ENCODE data around the gene FNDC3B. TPM values are rescaled to one million over a fixed set of nuclear protein-coding genes. Genes with fewer than 3 reads are reported as not detected.

Gene FNDC3B
- total RNA-seq, 5 donors from 2014 or later (not counting 1 experiment from before 2014, with no cell fraction given): 18.1 to 46.5 (median 23.5) TPM

DNA sequence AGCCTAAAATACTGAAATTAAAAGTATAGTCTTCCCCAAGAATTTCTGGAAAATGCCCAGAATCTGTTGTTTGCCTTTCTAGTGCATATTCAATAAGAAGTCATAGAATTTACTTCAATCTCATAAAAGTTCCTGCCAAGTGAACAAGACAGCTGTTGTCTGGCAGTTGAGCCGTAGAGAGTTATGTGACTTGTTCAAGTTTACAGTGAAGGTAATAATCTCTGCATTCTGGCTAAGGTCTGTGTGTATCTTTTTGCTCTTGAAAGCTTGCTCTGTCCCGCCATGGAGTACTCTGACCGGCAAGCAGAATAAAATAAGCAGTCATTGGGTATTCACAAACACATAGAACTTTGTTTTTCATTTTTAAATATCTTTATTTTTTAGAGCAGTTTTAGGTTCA is 331.0 kb downstream of the FNDC3B start:
- Histone ChIP-seq H3K4me3 (ENCODE audit: control insufficient read depth in 1 of 2, extremely low read depth in 1 of 2, low read length in 1 of 2) (no peak overlapping the region), H3K27me3 (replicated peaks in 1 of 2; ENCODE audit: control insufficient read depth in 2 of 2, extremely low read depth in 1 of 2, insufficient read depth in 2 of 2, low read length in 1 of 2) (no peaks in the 10 kb centered on the region), H3K27ac (ENCODE audit: low read length) (no peak overlapping the region), H3K9me3 (no peaks in the 10 kb centered on the region), H3K4me1 (ENCODE audit: control insufficient read depth in 1 of 2, extremely low read depth in 1 of 2, insufficient read depth in 2 of 2, low read length in 2 of 2) (no peaks in the 10 kb centered on the region), H3K36me3 (ENCODE audit: control insufficient read depth in 2 of 2, extremely low read depth in 1 of 2, insufficient read depth in 1 of 2, low read length in 1 of 2) (peaks cover 4% of the 10 kb centered on the region in 2 donors)
- Mint-ChIP-seq H3K27me3 (no peaks in the 10 kb centered on the region), H3K4me3 (no peak overlapping the region), H3K27ac (no peak overlapping the region), H3K9me3 (no peaks in the 10 kb centered on the region), H3K36me3 (peaks cover 61% of the 10 kb centered on the region), H3K4me1 (no peaks in the 10 kb centered on the region)
- ChIA-PET POLR2A (interaction anchor here in 1 of 2 donors (0.6 kb wide), 1 partner anchor 962 kb away, joined by 3 read pairs; no protein-coding TSS in a partner anchor), CTCF (no interaction called here)
- no peak for DNase-seq
- no CpG with 5 or more reads among the region's 3 CpGs for WGBS (ENCODE audit: insufficient coverage)
- no peak for ATAC-seq (replicated peaks in 1 of 4)

DNA sequence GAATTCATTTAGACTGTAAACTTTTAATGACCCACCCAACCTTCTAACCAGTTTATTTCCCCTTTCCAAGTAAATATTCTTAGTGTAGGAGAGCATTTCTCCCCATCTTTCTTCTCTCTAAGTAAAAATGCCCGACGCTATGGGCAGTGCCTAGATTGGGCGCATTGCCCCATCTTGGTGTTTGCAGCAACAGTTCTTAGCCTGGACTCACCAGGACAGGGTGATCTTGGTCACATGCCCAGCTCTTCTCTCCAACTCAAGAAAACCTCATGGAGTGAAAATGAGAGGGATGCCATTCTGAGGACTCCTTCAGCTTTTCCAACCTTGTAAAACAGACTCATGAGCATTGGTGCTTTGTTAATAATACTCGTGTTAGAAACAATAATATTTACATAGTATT is 332.2 kb downstream of the FNDC3B start:
- no peaks in the 10 kb centered on the region for H3K9me3 Mint-ChIP-seq
- peaks cover 4% of the 10 kb centered on the region in 2 donors for H3K36me3 ChIP-seq (ENCODE audit: control insufficient read depth in 2 of 2, extremely low read depth in 1 of 2, insufficient read depth in 1 of 2, low read length in 1 of 2)
- no peaks in the 10 kb centered on the region for H3K27me3 ChIP-seq (replicated peaks in 1 of 2; ENCODE audit: control insufficient read depth in 2 of 2, extremely low read depth in 1 of 2, insufficient read depth in 2 of 2, low read length in 1 of 2)
- H3K27me3 Mint-ChIP-seq: no peaks in the 10 kb centered on the region
- H3K9me3 ChIP-seq: no peaks in the 10 kb centered on the region
- no peak overlapping the region for H3K27ac Mint-ChIP-seq
- CTCF ChIA-PET: no interaction called here
- H3K4me3 ChIP-seq (ENCODE audit: control insufficient read depth in 1 of 2, extremely low read depth in 1 of 2, low read length in 1 of 2): no peak overlapping the region
- H3K36me3 Mint-ChIP-seq: peaks cover 61% of the 10 kb centered on the region
- no peak overlapping the region for H3K27ac ChIP-seq (ENCODE audit: low read length)
- H3K4me1 Mint-ChIP-seq: no peaks in the 10 kb centered on the region
- POLR2A ChIA-PET: no interaction called here
- DNase-seq: no peak
- no CpG with 5 or more reads among the region's 4 CpGs for WGBS (ENCODE audit: insufficient coverage)
- ATAC-seq (replicated peaks in 1 of 4): no peak
- H3K4me1 ChIP-seq (ENCODE audit: control insufficient read depth in 1 of 2, extremely low read depth in 1 of 2, insufficient read depth in 2 of 2, low read length in 2 of 2): no peaks in the 10 kb centered on the region
- H3K4me3 Mint-ChIP-seq: no peak overlapping the region

DNA sequence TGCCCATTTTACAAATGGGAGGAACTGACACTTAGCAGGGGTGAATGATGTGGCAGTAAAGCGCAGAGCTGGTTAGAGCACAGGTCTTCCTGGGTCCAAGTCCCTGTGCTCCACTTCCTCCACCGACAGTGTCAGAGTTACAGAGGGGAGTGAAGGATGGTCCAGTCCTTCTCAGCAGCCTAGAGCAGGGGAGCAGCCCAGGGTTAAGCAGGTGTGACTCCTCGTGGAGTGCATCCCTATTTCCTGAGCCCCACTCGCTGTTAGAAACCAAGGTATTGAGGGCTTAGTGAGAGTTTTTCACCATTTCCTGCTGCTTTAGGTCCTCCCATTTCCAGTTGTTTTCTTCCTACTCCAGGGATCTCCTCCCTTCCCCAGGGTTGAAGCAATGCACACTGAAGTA is 333.5 kb downstream of the FNDC3B start:
- Histone ChIP-seq H3K36me3 (ENCODE audit: control insufficient read depth in 2 of 2, extremely low read depth in 1 of 2, insufficient read depth in 1 of 2, low read length in 1 of 2) (peaks cover 4 to 11% of the 10 kb centered on the region in 2 donors), H3K9me3 (no peaks in the 10 kb centered on the region), H3K27me3 (replicated peaks in 1 of 2; ENCODE audit: control insufficient read depth in 2 of 2, extremely low read depth in 1 of 2, insufficient read depth in 2 of 2, low read length in 1 of 2) (no peaks in the 10 kb centered on the region), H3K27ac (ENCODE audit: low read length) (no peak overlapping the region), H3K4me3 (ENCODE audit: control insufficient read depth in 1 of 2, extremely low read depth in 1 of 2, low read length in 1 of 2) (no peak overlapping the region), H3K4me1 (ENCODE audit: control insufficient read depth in 1 of 2, extremely low read depth in 1 of 2, insufficient read depth in 2 of 2, low read length in 2 of 2) (no peaks in the 10 kb centered on the region)
- Mint-ChIP-seq H3K9me3 (peaks cover 0 to under 1% (median 0%) of the 10 kb centered on the region in 3 donors), H3K27me3 (no peaks in the 10 kb centered on the region), H3K4me1 (no peaks in the 10 kb centered on the region), H3K36me3 (peaks cover 67% of the 10 kb centered on the region), H3K4me3 (no peak overlapping the region), H3K27ac (no peak overlapping the region)
- ChIA-PET CTCF (no interaction called here), POLR2A (no interaction called here)
- ATAC-seq (replicated peaks in 1 of 4): no peak
- WGBS (ENCODE audit: insufficient coverage): 100% methylated on average over 2 of the region's 4 CpGs
- DNase-seq: no peak

DNA sequence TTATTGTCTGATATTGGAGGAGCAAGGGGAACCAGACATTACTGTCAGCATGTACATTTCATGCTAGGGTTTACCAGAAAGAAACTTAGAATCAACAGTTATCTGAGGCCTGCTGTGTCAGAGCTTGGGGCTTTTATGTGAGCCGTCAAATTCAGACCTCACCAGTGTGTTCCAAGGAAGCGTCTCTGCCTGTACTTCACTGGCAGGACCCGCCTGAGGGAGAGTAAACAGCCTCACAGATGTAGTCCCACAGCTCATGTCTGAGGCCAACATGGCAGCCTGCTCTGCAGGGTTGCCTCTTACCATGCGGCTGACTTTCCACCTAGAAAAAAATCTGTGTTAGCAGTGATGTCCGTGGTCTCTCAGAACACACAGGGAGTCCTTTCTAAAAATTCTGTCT is 334.5 kb downstream of the FNDC3B start:
- CTCF ChIA-PET: no interaction called here

DNA sequence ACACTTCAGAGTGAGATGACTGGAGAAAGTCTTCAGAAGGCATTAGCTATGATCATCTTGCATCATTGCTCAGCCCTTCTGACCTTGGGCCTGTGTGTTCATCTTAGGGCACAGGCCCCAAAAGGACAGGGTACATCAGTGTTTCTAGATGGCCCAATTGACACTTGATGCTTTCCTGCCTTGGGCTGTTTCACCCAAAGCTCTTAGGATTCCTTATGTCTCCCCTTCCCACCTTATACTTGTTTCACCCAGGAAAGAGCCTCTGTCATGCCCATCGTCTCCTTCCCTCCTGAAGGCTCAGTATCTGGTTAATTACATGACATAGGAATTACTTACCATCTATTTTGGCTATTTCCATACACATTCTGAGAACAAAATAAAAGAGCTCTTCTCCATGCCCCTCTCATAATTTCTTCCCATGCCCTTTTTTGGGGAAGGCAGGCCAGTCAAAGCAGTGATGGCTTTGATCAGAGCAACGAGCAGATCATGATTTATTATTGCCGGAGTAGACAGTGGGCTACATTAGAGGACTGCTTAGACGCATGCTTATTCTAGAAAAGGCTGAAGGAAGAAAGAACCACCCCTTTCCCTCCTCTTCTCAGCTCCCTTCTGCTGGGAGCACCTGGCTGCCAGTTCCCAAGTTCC is 335.9 kb downstream of the FNDC3B start:
- whole genome bisulfite sequencing (ENCODE audit: insufficient coverage): 100% methylated on average over 1 of the region's 4 CpGs
- Mint-ChIP-seq H3K27me3 (no peaks in the 10 kb centered on the region), H3K9me3 (peaks cover 1 to 16% (median 8%) of the 10 kb centered on the region in 3 donors), H3K4me3 (no peak overlapping the region), H3K27ac (no peak overlapping the region), H3K36me3 (peaks cover 79% of the 10 kb centered on the region), H3K4me1 (no peaks in the 10 kb centered on the region)
- H3K4me3 ChIP-seq (ENCODE audit: control insufficient read depth in 1 of 2, extremely low read depth in 1 of 2, low read length in 1 of 2): no peak overlapping the region
- no peak overlapping the region for H3K27ac ChIP-seq (ENCODE audit: low read length)
- H3K36me3 ChIP-seq (ENCODE audit: control insufficient read depth in 2 of 2, extremely low read depth in 1 of 2, insufficient read depth in 1 of 2, low read length in 1 of 2): peaks cover 15 to 30% of the 10 kb centered on the region in 2 donors
- POLR2A ChIA-PET: no interaction called here
- H3K27me3 ChIP-seq (replicated peaks in 1 of 2; ENCODE audit: control insufficient read depth in 2 of 2, extremely low read depth in 1 of 2, insufficient read depth in 2 of 2, low read length in 1 of 2): no peaks in the 10 kb centered on the region
- no peaks in the 10 kb centered on the region for H3K4me1 ChIP-seq (ENCODE audit: control insufficient read depth in 1 of 2, extremely low read depth in 1 of 2, insufficient read depth in 2 of 2, low read length in 2 of 2)
- CTCF ChIA-PET: interaction anchor here in 1 of 2 donors (0.6 kb wide), 1 partner anchor 263 kb away, joined by 11 read pairs; no protein-coding TSS in a partner anchor
- DNase-seq (no peak), ATAC-seq (replicated peaks in 1 of 4) (no peak)
- peaks cover 3% of the 10 kb centered on the region for H3K9me3 ChIP-seq

More for the DNA sequence above, 334.5 kb downstream of the FNDC3B start:
- ATAC-seq (replicated peaks in 1 of 4): no peak
- DNase-seq: no peak
- 100% methylated on average over 1 of the region's 5 CpGs for WGBS (ENCODE audit: insufficient coverage)
- Mint-ChIP-seq H3K4me1 (no peaks in the 10 kb centered on the region), H3K36me3 (peaks cover 76% of the 10 kb centered on the region), H3K27me3 (no peaks in the 10 kb centered on the region), H3K27ac (no peak overlapping the region), H3K9me3 (peaks cover 0 to 10% (median 5%) of the 10 kb centered on the region in 3 donors), H3K4me3 (no peak overlapping the region)
- POLR2A ChIA-PET: no interaction called here
- Histone ChIP-seq H3K4me1 (ENCODE audit: control insufficient read depth in 1 of 2, extremely low read depth in 1 of 2, insufficient read depth in 2 of 2, low read length in 2 of 2) (no peaks in the 10 kb centered on the region), H3K27me3 (replicated peaks in 1 of 2; ENCODE audit: control insufficient read depth in 2 of 2, extremely low read depth in 1 of 2, insufficient read depth in 2 of 2, low read length in 1 of 2) (no peaks in the 10 kb centered on the region), H3K36me3 (ENCODE audit: control insufficient read depth in 2 of 2, extremely low read depth in 1 of 2, insufficient read depth in 1 of 2, low read length in 1 of 2) (peaks cover 5 to 20% of the 10 kb centered on the region in 2 donors), H3K4me3 (ENCODE audit: control insufficient read depth in 1 of 2, extremely low read depth in 1 of 2, low read length in 1 of 2) (no peak overlapping the region), H3K27ac (ENCODE audit: low read length) (no peak overlapping the region), H3K9me3 (no peaks in the 10 kb centered on the region)

DNA sequence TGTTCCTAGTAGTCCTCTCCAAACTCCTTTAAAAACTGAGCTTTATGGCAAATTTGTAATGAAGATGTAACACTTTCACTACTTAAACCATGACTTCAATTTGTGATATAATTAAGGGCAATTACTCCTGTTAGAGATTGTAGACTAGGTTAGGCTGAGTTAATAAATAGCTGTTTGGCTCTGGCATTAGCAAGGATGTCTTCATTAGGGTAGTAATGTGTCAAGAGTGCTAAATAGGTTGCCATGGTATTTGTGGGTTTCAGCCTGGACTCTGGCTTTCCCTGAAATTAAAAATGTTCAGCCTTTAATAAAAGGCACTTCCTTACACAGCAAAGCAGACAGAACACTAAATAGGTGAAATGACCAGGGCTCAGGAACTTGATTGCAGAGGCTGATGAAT is 337.0 kb downstream of the FNDC3B start:
- Mint-ChIP-seq H3K9me3 (peaks cover 6 to 18% (median 13%) of the 10 kb centered on the region in 3 donors), H3K36me3 (peaks cover 84% of the 10 kb centered on the region), H3K27me3 (no peaks in the 10 kb centered on the region), H3K4me1 (no peaks in the 10 kb centered on the region), H3K27ac (no peak overlapping the region), H3K4me3 (no peak overlapping the region)
- H3K36me3 ChIP-seq (ENCODE audit: control insufficient read depth in 2 of 2, extremely low read depth in 1 of 2, insufficient read depth in 1 of 2, low read length in 1 of 2): peaks cover 15 to 36% of the 10 kb centered on the region in 2 donors
- H3K27ac ChIP-seq (ENCODE audit: low read length): no peak overlapping the region
- H3K4me3 ChIP-seq (ENCODE audit: control insufficient read depth in 1 of 2, extremely low read depth in 1 of 2, low read length in 1 of 2): no peak overlapping the region
- no peaks in the 10 kb centered on the region for H3K27me3 ChIP-seq (replicated peaks in 1 of 2; ENCODE audit: control insufficient read depth in 2 of 2, extremely low read depth in 1 of 2, insufficient read depth in 2 of 2, low read length in 1 of 2)
- peaks cover 3% of the 10 kb centered on the region for H3K9me3 ChIP-seq
- ChIA-PET CTCF (interaction anchor here in 1 of 2 donors (0.6 kb wide), 1 partner anchor 18 kb away, joined by 6 read pairs; no protein-coding TSS in a partner anchor), POLR2A (no interaction called here)
- ATAC-seq (replicated peaks in 1 of 4) (no peak), DNase-seq (no peak)
- H3K4me1 ChIP-seq (ENCODE audit: control insufficient read depth in 1 of 2, extremely low read depth in 1 of 2, insufficient read depth in 2 of 2, low read length in 2 of 2): no peaks in the 10 kb centered on the region

Measured in T-cell (primary cell).